ENCODE results near the gene HMBS. TPM values are rescaled to one million over a fixed set of nuclear protein-coding genes. Genes with fewer than 3 reads are reported as not detected.
A peak's percentile ranks its signal among the peaks of the same experiment; 100 is the strongest.
"Not testable (repeated sequence)": the region's sequence is repeated elsewhere in the genome, so short reads cannot be mapped to it uniquely, and the experiment has no call there.

The HMBS gene
- total RNA-seq, 4 donors from 2014 or later = 8.7 to 31.1 (median 14.5) TPM

GRCh38 chr11:119101759-119102423 lies 17.2 kb downstream of the HMBS start, which contains the start of gene DPAGT1:
Gene DPAGT1 (minus strand): TSS chr11:119101853. CDS start chr11:119101655, 198 bp downstream.
- H3K4me1 ChIP-seq = peaks cover 24 to 31% of the 10 kb centered on the region in 2 donors
- intact Hi-C loops (cut with DNase I; ENCODE audit: low total_unique reads) = loop anchor here (5.0 kb wide), 1 partner anchor 235 kb away; no protein-coding TSS in a partner anchor
- H3K4me3 ChIP-seq = peak within 1 kb of the TSS; percentile 74 to 90 (median 79)
- in situ Hi-C loops (cut with MboI; ENCODE audit: low sequenced_read_pairs in 4 of 4) = no loop called here
- no peaks in the 10 kb centered on the region for H3K27me3 ChIP-seq
- TF ChIP-seq POLR2A (IDR thresholded peaks at IDR 0.05) = peak; percentile 19 to 43
- TF ChIP-seq CTCF (IDR thresholded peaks at IDR 0.05 in 4 of 5, conservative IDR thresholded peaks at IDR 0.05 in 1 of 5) = peak in 1 of 5 experiments; percentile 29
- H3K27ac ChIP-seq = peak within 1 kb of the TSS; percentile 88 to 93 (median 90)
- H3K9me3 ChIP-seq = no peaks in the 10 kb centered on the region
- ATAC-seq = peak; percentile 97 to 98
- DNase-seq = peak; percentile 90 to 91
- H3K36me3 ChIP-seq = peaks cover 0 to 22% of the 10 kb centered on the region in 2 donors

- intact Hi-C loops (cut with DNase I; ENCODE audit: low total_unique reads) = loop anchor here (5.0 kb wide), 1 partner anchor 234 kb away; no protein-coding TSS in a partner anchor
- H3K36me3 ChIP-seq; H3K27me3 ChIP-seq; in situ Hi-C loops (cut with MboI; ENCODE audit: low sequenced_read_pairs in 4 of 4); ATAC-seq; DNase-seq; H3K9me3 ChIP-seq: not testable (repeated sequence)
- peaks cover 28 to 37% of the 10 kb centered on the region in 2 donors for H3K4me1 ChIP-seq
- peak overlapping the region; percentile 88 to 93 (median 90) for H3K27ac ChIP-seq
- peak overlapping the region; percentile 74 to 90 (median 79) for H3K4me3 ChIP-seq
Observed at GRCh38 chr11:119103161-119103664, 18.5 kb downstream of the HMBS start.

- no peak overlapping the region for H3K4me3 ChIP-seq
- in situ Hi-C loops (cut with MboI; ENCODE audit: low sequenced_read_pairs in 4 of 4) (no loop called here), intact Hi-C loops (cut with DNase I; ENCODE audit: low total_unique reads) (loop anchor here (5.0 kb wide), 1 partner anchor 234 kb away; no protein-coding TSS in a partner anchor)
- no peak for ATAC-seq
- no peaks in the 10 kb centered on the region for H3K9me3 ChIP-seq
- TF ChIP-seq CTCF (IDR thresholded peaks at IDR 0.05 in 4 of 5, conservative IDR thresholded peaks at IDR 0.05 in 1 of 5) = no peak
- TF ChIP-seq POLR2A (IDR thresholded peaks at IDR 0.05) = no peak
- DNase-seq = no peak
- H3K27me3 ChIP-seq = no peaks in the 10 kb centered on the region
- peaks cover 0 to 3% of the 10 kb centered on the region in 2 donors for H3K36me3 ChIP-seq
- peaks cover 34 to 43% of the 10 kb centered on the region in 2 donors for H3K4me1 ChIP-seq
- peak overlapping the region in 1 of 4 donors; percentile 93 for H3K27ac ChIP-seq
Observed at GRCh38 chr11:119103793-119104192, 19.1 kb downstream of the HMBS start.

GRCh38 chr11:119106564-119107537 lies 22.2 kb downstream of the HMBS start, which contains the start of gene C2CD2L:
Gene C2CD2L (plus strand): TSS chr11:119107344. CDS start chr11:119107742, 398 bp downstream.
- intact Hi-C loops (cut with DNase I; ENCODE audit: low total_unique reads) = loop anchor here (1.0 to 5.0 kb wide), 4 partner anchors 14 to 90 kb away; partner anchors contain the start of genes HINFP and VPS11
- peaks cover 0 to 12% of the 10 kb centered on the region in 2 donors for H3K36me3 ChIP-seq
- DNase-seq (peak; percentile 80 to 89), ATAC-seq (peak; percentile 84 to 88)
- no peaks in the 10 kb centered on the region for H3K27me3 ChIP-seq
- TF ChIP-seq POLR2A (IDR thresholded peaks at IDR 0.05) (peak; percentile 58 to 61), CTCF (IDR thresholded peaks at IDR 0.05 in 4 of 5, conservative IDR thresholded peaks at IDR 0.05 in 1 of 5) (no peak)
- H3K4me1 ChIP-seq = peaks cover 28 to 33% of the 10 kb centered on the region in 2 donors
- peak within 1 kb of the TSS; percentile 77 to 94 (median 83) for H3K4me3 ChIP-seq
- no peaks in the 10 kb centered on the region for H3K9me3 ChIP-seq
- in situ Hi-C loops (cut with MboI; ENCODE audit: low sequenced_read_pairs in 4 of 4) = no loop called here
- H3K27ac ChIP-seq = peak within 1 kb of the TSS; percentile 82 to 88 (median 84)

Measured in gastrocnemius medialis (tissue), 4 donors.